ENCODE measurements around the gene GAS7.

GRCh38 chr17:10200645-10201044 lies 2.2 kb upstream of the GAS7 start:
- TF ChIP-seq TCF7 (IDR thresholded peaks at IDR 0.05; ENCODE audit: low read depth), result no peak
- no peak for TF ChIP-seq HNRNPLL (IDR thresholded peaks at IDR 0.05; ENCODE audit: low read depth, low read length, poor library complexity, severe bottlenecking)
- TF ChIP-seq ZNF3 (CRISPR knock-in tag; IDR thresholded peaks at IDR 0.05), result no peak
- TF ChIP-seq ZNF574 (CRISPR knock-in tag; IDR thresholded peaks at IDR 0.05), result no peak
- TF ChIP-seq TAF1 (CRISPR knock-in tag; IDR thresholded peaks at IDR 0.05), result no peak
- TF ChIP-seq ZSCAN29 (CRISPR knock-in tag; conservative IDR thresholded peaks at IDR 0.05), result no peak
- no peak for TF ChIP-seq KDM5B (CRISPR knock-in tag; IDR thresholded peaks at IDR 0.05; ENCODE audit: borderline replicate concordance)
- TF ChIP-seq HMGXB4 (CRISPR knock-in tag; IDR thresholded peaks at IDR 0.05; ENCODE audit: borderline replicate concordance in 1 of 2, low read depth in 1 of 2), result no peak
- TF ChIP-seq MXD4 (CRISPR knock-in tag; IDR thresholded peaks at IDR 0.05), result no peak
- TF ChIP-seq ARID5B (CRISPR knock-in tag; IDR thresholded peaks at IDR 0.05), result no peak
- TF ChIP-seq RFX5 (IDR thresholded peaks at IDR 0.05; ENCODE audit: low read depth, low read length), result no peak
- TF ChIP-seq POLR2A (IDR thresholded peaks at IDR 0.05; ENCODE audit: insufficient read depth in 1 of 2, low read depth in 2 of 2, low read length in 2 of 2), result no peak
- TF ChIP-seq ADNP (CRISPR knock-in tag; IDR thresholded peaks at IDR 0.05), result no peak
